NCI-H2107 (cell line): Measurements from ENCODE around the gene TSPAN18.

ENCODE experiments used
- DNase-seq: peaks from one replicate; lab custom pipeline; 2025; lab: John Stamatoyannopoulos, UW

TSPAN18 gene

GRCh38 chr11:44942029-44942955, 215.5 kb downstream of the TSPAN18 start:
- DNase-seq: no peak

- peak; percentile 58 for DNase-seq
Observed at GRCh38 chr11:44943118-44943517, 216.4 kb downstream of the TSPAN18 start.

GRCh38 chr11:44943696-44944095, 216.9 kb downstream of the TSPAN18 start:
- no peak for DNase-seq

- no peak for DNase-seq
Observed at GRCh38 chr11:44944181-44944852, 217.6 kb downstream of the TSPAN18 start.

GRCh38 chr11:44944853-44945235, 218.1 kb downstream of the TSPAN18 start:
- no peak for DNase-seq

DNA sequence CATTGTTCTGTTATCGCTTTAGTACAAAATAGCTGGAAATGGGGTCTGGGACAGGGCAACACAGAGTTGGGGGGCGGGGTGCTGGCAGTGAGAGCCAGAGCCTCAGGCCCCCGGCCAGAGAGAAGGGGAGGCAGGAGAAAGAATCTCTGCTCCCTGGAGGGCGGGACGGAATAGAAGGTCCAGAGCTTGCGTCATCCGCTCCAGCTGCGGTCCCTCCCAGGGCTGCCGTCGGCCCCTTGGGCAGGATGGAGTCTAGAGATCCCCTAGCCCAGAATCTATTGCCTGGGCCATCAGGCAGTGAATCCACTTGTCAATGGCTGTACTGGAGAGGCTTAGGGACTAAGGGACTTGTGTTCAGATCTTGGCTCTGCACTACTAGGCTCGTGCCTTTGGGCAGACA, 218.9 kb downstream of the TSPAN18 start:
- no peak for DNase-seq

DNA sequence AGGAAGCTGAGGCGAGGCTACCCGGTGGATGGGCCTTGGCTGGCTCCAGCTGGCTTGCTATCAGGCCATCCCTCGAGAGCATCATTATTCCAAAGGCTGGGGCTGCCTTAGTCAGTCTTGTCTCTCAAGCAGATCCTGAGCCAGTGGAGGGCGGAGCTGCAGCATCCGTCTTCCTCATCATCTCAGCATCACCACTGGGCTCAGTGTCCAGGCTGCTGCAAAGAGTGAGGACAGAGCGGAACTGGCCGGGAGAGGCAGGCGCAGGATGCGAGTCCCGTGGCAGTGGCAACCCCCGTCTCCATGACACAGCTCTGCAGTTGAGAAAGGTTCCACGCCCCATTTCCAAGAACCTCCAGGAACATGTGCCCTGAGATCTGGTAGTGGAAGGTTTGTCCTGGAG, 219.5 kb downstream of the TSPAN18 start:
- no peak for DNase-seq

- DNase-seq: no peak
Observed at GRCh38 chr11:44947114-44947513, 220.4 kb downstream of the TSPAN18 start.

GRCh38 chr11:44948155-44948554, 221.4 kb downstream of the TSPAN18 start:
- no peak for DNase-seq

DNA sequence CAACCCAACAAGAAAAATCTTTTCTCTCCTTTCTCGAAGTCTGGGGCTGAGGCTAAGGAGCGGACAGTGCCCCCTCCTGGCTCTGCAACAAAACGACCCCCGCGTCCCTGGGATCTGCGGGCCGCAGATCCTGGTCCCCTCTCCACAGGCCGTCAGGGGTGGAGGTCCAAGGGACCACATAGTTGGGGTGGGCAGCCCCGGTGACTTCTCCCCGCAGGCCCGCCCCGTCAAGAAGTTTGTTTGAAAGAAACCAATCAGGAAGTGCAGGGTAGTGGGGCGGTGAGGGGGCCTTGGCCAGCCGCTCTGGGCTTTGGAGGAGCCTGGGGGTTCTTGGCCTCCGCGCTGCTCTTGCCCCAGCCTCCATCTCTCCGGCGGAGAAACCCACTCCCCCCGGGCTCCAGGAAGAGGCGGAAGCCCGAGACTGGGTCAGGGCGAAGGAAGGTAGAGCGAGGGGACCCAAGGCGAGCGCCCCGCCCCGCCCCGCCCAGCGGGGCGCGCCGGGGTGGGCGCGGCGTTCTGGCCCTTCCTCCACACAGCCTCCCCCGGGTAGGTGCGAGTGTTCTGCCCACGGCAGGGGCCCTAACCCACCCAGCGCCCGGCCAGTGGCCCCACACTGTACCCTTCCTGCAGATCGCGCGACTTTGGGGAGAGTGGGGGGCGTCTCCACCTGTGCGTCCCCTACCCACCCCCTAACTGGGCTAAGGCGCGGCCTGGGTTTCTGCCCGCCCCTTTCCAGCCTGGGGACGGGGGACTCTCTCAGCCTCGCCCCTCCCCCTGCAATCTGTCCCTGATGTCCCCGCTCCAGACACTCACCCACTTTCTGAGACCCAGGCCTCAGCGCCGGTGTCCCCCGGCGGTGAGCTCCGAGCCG, 222.6 kb downstream of the TSPAN18 start:
- DNase-seq: no peak

DNA sequence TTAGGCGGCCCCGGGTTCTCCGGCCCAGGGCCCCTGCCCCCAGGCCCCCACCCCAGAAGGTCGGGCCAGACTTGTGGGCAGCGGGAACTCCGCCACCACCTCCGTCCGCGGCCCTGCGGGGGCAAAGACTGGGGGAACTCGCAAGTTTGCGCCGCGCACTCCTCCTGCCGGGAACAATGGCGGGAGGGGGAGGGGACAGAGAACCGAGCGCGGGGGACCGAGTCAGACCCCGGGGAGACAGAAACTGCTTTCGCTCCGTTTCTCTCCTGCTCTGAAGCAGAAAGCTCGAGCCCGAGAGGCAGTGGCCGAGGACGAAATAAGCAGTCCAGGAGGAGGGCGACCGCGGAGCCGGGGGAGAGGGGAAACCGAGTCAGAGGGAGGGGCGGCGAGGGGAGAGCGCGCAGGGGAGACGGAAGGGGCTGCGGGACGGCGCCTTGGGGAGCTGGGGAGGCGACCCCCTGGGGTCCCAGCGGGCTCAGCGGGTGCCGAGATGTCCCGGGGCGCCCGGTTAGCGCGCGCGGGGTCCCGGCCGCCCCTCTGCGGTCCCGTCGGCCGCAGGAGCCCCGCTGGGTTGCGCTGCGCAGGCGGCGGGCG, 223.4 kb downstream of the TSPAN18 start:
- DNase-seq: no peak

GRCh38 chr11:44950625-44951476, 224.1 kb downstream of the TSPAN18 start, which contains the start of gene TP53I11:
Gene TP53I11, minus strand, starts transcription at chr11:44950883. Its CDS starts 12,548 bp downstream, at chr11:44938335.
- peak; percentile 71 for DNase-seq

DNA sequence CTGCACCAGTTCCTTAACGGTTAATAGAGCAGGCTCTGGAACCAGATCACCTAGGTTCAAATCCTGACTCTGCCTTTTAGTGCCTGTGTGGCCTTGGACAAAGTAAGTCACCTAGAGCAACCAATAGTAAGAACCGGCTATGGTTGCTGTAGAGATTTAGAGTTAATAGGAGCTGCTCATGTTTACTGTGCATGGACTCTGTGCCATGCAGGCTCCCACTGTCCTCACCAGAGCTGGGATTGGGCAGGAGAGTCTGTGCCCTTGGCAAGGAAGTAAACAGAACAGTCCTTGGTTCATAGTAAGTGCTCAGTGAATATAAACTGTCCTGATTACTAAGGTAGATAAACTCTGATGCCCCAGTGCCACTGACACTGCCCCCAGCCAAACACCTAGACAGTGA, 225.3 kb downstream of the TSPAN18 start:
- DNase-seq: no peak

DNA sequence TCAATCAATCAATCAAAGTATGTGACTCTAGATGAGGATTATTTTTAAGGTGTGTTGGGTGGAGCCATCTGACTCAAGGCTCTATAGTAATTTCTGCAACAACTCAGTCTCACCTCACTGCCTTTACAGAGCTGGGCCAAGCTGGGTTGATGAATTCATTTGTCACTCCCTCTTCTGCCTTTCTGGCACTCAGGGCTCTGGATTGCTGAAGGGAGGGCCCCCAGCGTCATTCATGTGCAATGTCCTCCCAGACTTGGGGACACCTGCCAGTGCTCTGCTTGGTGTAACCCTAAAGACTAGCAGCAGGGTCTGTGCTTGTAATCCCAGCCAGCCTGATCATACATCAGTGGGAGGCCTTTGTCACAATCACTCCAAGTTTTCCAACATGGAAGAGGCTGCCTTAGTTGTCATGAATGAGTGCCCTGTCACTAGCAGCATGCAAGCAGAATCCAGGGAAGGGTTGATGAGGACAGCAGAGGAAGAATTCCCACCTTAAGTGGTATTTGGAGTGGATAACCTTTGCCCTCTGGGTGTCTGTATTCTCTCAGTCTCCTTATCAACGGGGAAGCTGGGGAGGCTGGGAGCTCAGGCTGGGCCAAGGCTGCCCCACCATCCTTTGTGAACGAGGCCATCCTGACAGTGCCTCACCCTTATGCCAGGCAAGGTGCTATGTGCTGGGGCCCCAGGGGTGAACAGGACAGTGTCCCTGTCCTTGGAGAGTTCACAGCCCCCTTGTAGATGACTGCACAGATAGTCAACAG, 225.9 kb downstream of the TSPAN18 start:
- no peak for DNase-seq

DNA sequence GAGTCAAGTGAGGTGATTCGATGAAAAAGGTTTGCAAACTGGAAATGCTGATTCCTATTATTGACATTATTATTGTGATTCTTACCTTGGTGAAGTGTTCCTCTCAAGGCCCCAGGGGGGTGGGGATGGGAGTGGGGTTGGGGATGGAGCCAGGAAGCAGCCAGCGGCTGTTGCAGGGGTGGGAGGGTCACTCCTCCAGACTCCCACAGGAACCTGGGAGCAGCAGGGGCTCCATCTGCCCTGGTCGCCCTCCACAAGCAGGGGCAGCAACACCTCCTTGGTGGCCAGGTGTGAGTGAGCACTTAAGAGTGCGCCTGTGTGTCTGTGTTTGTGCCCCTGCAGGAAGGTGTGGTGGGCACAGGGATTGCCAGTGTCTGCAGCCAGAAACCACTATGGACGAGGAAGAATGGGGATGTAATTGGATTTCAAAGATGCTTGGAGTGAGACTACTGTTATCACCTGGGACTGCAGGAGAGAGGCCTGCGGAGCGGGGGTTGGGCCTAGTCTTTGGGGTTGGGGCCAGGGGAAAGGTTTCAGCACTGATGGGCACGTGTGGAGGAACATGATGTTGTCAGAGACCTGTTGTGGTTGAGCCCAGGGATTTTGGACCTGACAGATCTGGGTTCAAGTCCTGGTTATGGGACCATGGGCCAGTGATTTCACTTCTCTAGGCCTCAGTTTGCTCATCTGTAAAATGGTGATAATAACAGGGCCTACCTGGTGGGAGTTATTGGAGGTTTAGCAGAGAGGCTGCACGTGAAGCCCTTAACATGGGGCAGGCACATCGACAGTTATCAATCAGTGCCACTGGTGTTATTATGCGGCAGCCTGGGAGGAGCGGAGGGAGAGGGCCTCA, 227.5 kb downstream of the TSPAN18 start:
- DNase-seq: no peak

- DNase-seq: no peak
Observed at GRCh38 chr11:44955015-44955738, 228.4 kb downstream of the TSPAN18 start.

DNA sequence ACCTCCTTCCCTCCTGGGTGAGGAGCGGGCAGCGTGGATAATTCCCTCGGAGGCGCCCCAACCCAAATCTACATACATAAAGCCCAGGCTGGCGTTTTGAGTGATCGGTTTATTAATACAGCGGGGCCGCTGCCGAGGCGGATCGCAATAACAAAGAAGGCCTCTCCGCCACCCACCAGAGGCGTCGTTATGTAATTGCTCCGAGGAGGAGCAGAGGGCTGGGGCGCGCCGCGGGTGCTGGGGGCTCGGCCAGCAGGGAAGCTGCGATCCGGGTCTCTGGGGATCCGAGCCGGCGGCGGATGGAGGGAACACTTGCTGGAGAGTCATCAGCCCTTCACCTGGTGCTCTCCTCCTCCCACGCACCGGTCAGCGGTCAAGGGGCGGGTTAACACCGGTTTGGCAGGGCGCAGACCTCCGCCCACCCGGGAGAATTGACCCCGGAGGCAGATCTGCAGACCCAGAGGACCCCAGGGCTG, 230.3 kb downstream of the TSPAN18 start:
- peak; percentile 44 for DNase-seq
